Measurements from ENCODE around the gene KCNIP2. TPM values are rescaled to one million over a fixed set of nuclear protein-coding genes. Genes with fewer than 3 reads are reported as not detected.

The KCNIP2 gene
- polyA plus RNA-seq, 1 of the 3 experiments (the other 2 are of a cell fraction): 1.0 TPM

- DNase-seq: no peak
- whole genome bisulfite sequencing (ENCODE audit: low lambda C conversion rate): 100% methylated on average over 1 of the region's 1 CpG
- no peaks in the 10 kb centered on the region for H3K9me2 ChIP-seq
- no peaks in the 10 kb centered on the region for H3K27me3 ChIP-seq (ENCODE audit: insufficient read depth)
- no peak overlapping the region for H3K4me2 ChIP-seq
- POLR2A ChIA-PET: interaction anchor here (2.8 kb wide), 1 partner anchor 15 kb away, joined by 10 read pairs; the partner anchor contains the start of gene OGA
- no peak for TF ChIP-seq TAF1 (IDR thresholded peaks at IDR 0.05; ENCODE audit: borderline replicate concordance, low read depth, low read length)
- TF ChIP-seq SMC3 (IDR thresholded peaks at IDR 0.05; ENCODE audit: low read depth, low read length): no peak
- TF ChIP-seq, protein P1, sequence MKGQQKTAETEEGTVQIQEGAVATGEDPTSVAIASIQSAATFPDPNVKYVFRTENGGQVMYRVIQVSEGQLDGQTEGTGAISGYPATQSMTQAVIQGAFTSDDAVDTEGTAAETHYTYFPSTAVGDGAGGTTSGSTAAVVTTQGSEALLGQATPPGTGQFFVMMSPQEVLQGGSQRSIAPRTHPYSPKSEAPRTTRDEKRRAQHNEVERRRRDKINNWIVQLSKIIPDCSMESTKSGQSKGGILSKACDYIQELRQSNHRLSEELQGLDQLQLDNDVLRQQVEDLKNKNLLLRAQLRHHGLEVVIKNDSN (IDR thresholded peaks at IDR 0.05; ENCODE audit: borderline replicate concordance, low read depth): no peak
- TF ChIP-seq FOSL2 (IDR thresholded peaks at IDR 0.05; ENCODE audit: borderline replicate concordance, low read depth): no peak
- no peak for TF ChIP-seq RFX5 (IDR thresholded peaks at IDR 0.05; ENCODE audit: low read length)
- no peaks in the 10 kb centered on the region for H3K36me3 ChIP-seq (replicated peaks in 1 of 2; ENCODE audit: control insufficient read depth in 1 of 2, insufficient read depth in 2 of 2, low read length in 1 of 2)
- H4K20me1 ChIP-seq (ENCODE audit: insufficient read depth): 0 out of 2 replicates have a peak, but pooled peaks cover 3% of the 10 kb centered on the region
- no peaks in the 10 kb centered on the region for H3K9me3 ChIP-seq
- no peak overlapping the region for H3K9ac ChIP-seq
- peaks cover 4% of the 10 kb centered on the region for H3F3A ChIP-seq (replicated peaks; ENCODE audit: insufficient read depth)
- no peak overlapping the region for H3K4me3 ChIP-seq (ENCODE audit: low read depth in 2 of 2, low read length in 1 of 2)
- no peaks in the 10 kb centered on the region for H3K79me2 ChIP-seq (ENCODE audit: insufficient read depth)
- peaks cover 14 to 35% of the 10 kb centered on the region in 2 experiments; a peak in 3 of 4 replicates for H3K4me1 ChIP-seq (ENCODE audit: control insufficient read depth in 1 of 2, insufficient read depth in 2 of 2, low read depth in 1 of 2, low read length in 1 of 2)
- no peak overlapping the region for H3K27ac ChIP-seq (ENCODE audit: low read depth in 2 of 2, low read length in 1 of 2)
- CTCF ChIA-PET: interaction anchor here (1.4 to 8.5 kb wide), 3 partner anchors 9 to 176 kb away, joined by 4 to 73 read pairs (median 7); partner anchors contain the start of gene KCNIP2
- H2AFZ ChIP-seq (ENCODE audit: low read depth): no peak overlapping the region
Observed at GRCh38 chr10:101833466-101833865, 10.1 kb downstream of the KCNIP2 start.

- no peak overlapping the region for H3K4me3 ChIP-seq (ENCODE audit: low read depth in 2 of 2, low read length in 1 of 2)
- H3K36me3 ChIP-seq (replicated peaks in 1 of 2; ENCODE audit: control insufficient read depth in 1 of 2, insufficient read depth in 2 of 2, low read length in 1 of 2): no peaks in the 10 kb centered on the region
- ChIA-PET CTCF (interaction anchor here (0.6 to 8.5 kb wide), 6 partner anchors 10 to 240 kb away, joined by 3 to 73 read pairs (median 4); partner anchors contain the start of gene KCNIP2), POLR2A (interaction anchor here (0.8 to 2.8 kb wide), 2 partner anchors 9 to 14 kb away, joined by 3 to 10 read pairs; partner anchors contain the start of gene OGA)
- 32% methylated on average over 4 of the region's 4 CpGs for WGBS (ENCODE audit: low lambda C conversion rate)
- DNase-seq: peak; percentile 70
- 0 out of 2 replicates have a peak overlapping the region, but pooled peaks have one; percentile 1 for H3K4me2 ChIP-seq
- no peaks in the 10 kb centered on the region for H3K27me3 ChIP-seq (ENCODE audit: insufficient read depth)
- H4K20me1 ChIP-seq (ENCODE audit: insufficient read depth): no peaks in the 10 kb centered on the region
- H3K9me3 ChIP-seq: no peaks in the 10 kb centered on the region
- no peaks in the 10 kb centered on the region for H3K79me2 ChIP-seq (ENCODE audit: insufficient read depth)
- H3K9ac ChIP-seq: no peak overlapping the region
- H3K4me1 ChIP-seq (ENCODE audit: control insufficient read depth in 1 of 2, insufficient read depth in 2 of 2, low read depth in 1 of 2, low read length in 1 of 2): peaks cover 14 to 35% of the 10 kb centered on the region in 2 experiments; a peak in 3 of 4 replicates
- H3K9me2 ChIP-seq: no peaks in the 10 kb centered on the region
- peak overlapping the region in 1 of 2 experiments; percentile 47; a peak in 1 of 4 replicates for H3K27ac ChIP-seq (ENCODE audit: low read depth in 2 of 2, low read length in 1 of 2)
- peaks cover 4% of the 10 kb centered on the region for H3F3A ChIP-seq (replicated peaks; ENCODE audit: insufficient read depth)
- no peak overlapping the region for H2AFZ ChIP-seq (ENCODE audit: low read depth)
- TF ChIP-seq EP300 (IDR thresholded peaks at IDR 0.05; ENCODE audit: borderline replicate concordance in 1 of 2, low read depth in 1 of 2, low read length in 1 of 2) (no peak), GATA2 (CRISPR knock-in tag; IDR thresholded peaks at IDR 0.05) (no peak), EZH2phosphoT487 (IDR thresholded peaks at IDR 0.05; ENCODE audit: borderline replicate concordance, low read depth) (no peak), NFIC (IDR thresholded peaks at IDR 0.05; ENCODE audit: borderline replicate concordance) (no peak), ELF1 (IDR thresholded peaks at IDR 0.05) (no peak), GABPA (IDR thresholded peaks at IDR 0.05; ENCODE audit: low read depth) (no peak), SMC3 (IDR thresholded peaks at IDR 0.05; ENCODE audit: low read depth, low read length) (no peak), RFX5 (IDR thresholded peaks at IDR 0.05; ENCODE audit: low read length) (no peak), MAX (IDR thresholded peaks at IDR 0.05; ENCODE audit: low read depth) (no peak), JUND (IDR thresholded peaks at IDR 0.05) (no peak), TCF12 (IDR thresholded peaks at IDR 0.05) (no peak), MXI1 (IDR thresholded peaks at IDR 0.05; ENCODE audit: low read depth, low read length) (no peak), MEF2A (IDR thresholded peaks at IDR 0.05; ENCODE audit: borderline replicate concordance, low read depth) (no peak)
- TF ChIP-seq, protein P1 (IDR thresholded peaks at IDR 0.05; ENCODE audit: borderline replicate concordance, low read depth): no peak
- TF ChIP-seq, protein P2, sequence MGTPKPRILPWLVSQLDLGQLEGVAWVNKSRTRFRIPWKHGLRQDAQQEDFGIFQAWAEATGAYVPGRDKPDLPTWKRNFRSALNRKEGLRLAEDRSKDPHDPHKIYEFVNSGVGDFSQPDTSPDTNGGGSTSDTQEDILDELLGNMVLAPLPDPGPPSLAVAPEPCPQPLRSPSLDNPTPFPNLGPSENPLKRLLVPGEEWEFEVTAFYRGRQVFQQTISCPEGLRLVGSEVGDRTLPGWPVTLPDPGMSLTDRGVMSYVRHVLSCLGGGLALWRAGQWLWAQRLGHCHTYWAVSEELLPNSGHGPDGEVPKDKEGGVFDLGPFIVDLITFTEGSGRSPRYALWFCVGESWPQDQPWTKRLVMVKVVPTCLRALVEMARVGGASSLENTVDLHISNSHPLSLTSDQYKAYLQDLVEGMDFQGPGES (IDR thresholded peaks at IDR 0.05; ENCODE audit: low read depth, low read length): no peak
Observed at GRCh38 chr10:101832325-101832771, 11.3 kb downstream of the KCNIP2 start.
